C4-2B (cell line): ENCODE data around the gene OSBPL6.

Experiments used
- H3K27ac ChIP-seq: fragments of 450-650 bp; 2 replicates; pipeline ENCODE4 v1.5.1; 2017
- CTCF ChIP-seq: fragments of 450-650 bp; conservative IDR thresholded peaks from 2 replicates; pipeline ENCODE4 v1.5.1; 2017; ENCODE audit warnings: mild to moderate bottlenecking
- ZFX ChIP-seq: fragments of 450-650 bp; IDR thresholded peaks from 2 replicates; pipeline ENCODE4 v1.6.1; 2017

Gene OSBPL6

GRCh38 chr2:178238154-178238521 is 43.8 kb downstream of the OSBPL6 start:
- H3K27ac ChIP-seq: no peak overlapping the region
- no peak for TF ChIP-seq CTCF
- TF ChIP-seq ZFX: no peak

GRCh38 chr2:178238750-178239149 is 44.4 kb downstream of the OSBPL6 start:
- TF ChIP-seq ZFX: no peak
- no peak for TF ChIP-seq CTCF

GRCh38 chr2:178241844-178242551 is 47.7 kb downstream of the OSBPL6 start:
- H3K27ac ChIP-seq: no peak overlapping the region
- no peak for TF ChIP-seq CTCF
- TF ChIP-seq ZFX: no peak

More at GRCh38 chr2:178238750-178239149, 44.4 kb downstream of the OSBPL6 start:
- no peak overlapping the region for H3K27ac ChIP-seq

- no peak for TF ChIP-seq CTCF
- TF ChIP-seq ZFX: no peak
- no peak overlapping the region for H3K27ac ChIP-seq
These were observed 48.2 kb downstream of the OSBPL6 start for GRCh38 chr2:178242552-178242883.

- no peak for TF ChIP-seq CTCF
- no peak for TF ChIP-seq ZFX
- H3K27ac ChIP-seq: no peak overlapping the region
These were observed 49.6 kb downstream of the OSBPL6 start for GRCh38 chr2:178243961-178244360.

GRCh38 chr2:178244777-178245176 is 50.5 kb downstream of the OSBPL6 start:
- TF ChIP-seq CTCF: no peak
- no peak for TF ChIP-seq ZFX

GRCh38 chr2:178246696-178247095 is 52.4 kb downstream of the OSBPL6 start:
- H3K27ac ChIP-seq: no peak overlapping the region
- no peak for TF ChIP-seq ZFX
- TF ChIP-seq CTCF: no peak

More at GRCh38 chr2:178244777-178245176, 50.5 kb downstream of the OSBPL6 start:
- no peak overlapping the region for H3K27ac ChIP-seq
